GM12891 (cell line): Measurements from ENCODE around the gene ADCY1.
"Not testable (repeated sequence)": the region's sequence is repeated elsewhere in the genome, so short reads cannot be mapped to it uniquely, and the experiment has no call there.

Experiments
- PAX5 ChIP-seq: IDR thresholded peaks from 2 replicates; pipeline ENCODE4 v1.6.1; 2011; ENCODE audit warnings: low read length, moderate library complexity, mild to moderate bottlenecking; ENCODE audit not compliant: insufficient read depth, severe bottlenecking
- POLR2A ChIP-seq: IDR thresholded peaks from 2 replicates; pipeline ENCODE4 v1.6.1; 2011; ENCODE audit warnings: low read depth, low read length, control low read depth
- POLR2AphosphoS5 ChIP-seq: IDR thresholded peaks from 2 replicates; pipeline ENCODE4 v1.6.1; 2011; ENCODE audit warnings: low read depth, low read length, control low read depth
- POU2F2 ChIP-seq: IDR thresholded peaks from 2 replicates; pipeline ENCODE4 v1.6.1; 2011; ENCODE audit warnings: low read depth, mild to moderate bottlenecking, control low read depth, low read length, moderate library complexity
- SPI1 ChIP-seq: IDR thresholded peaks from 2 replicates; pipeline ENCODE4 v1.6.1; 2011; ENCODE audit warnings: low read depth, low read length, control low read depth
- TAF1 ChIP-seq: IDR thresholded peaks from 2 replicates; pipeline ENCODE4 v1.6.1; 2011; ENCODE audit warnings: low read depth, low read length, control low read depth

DNA sequence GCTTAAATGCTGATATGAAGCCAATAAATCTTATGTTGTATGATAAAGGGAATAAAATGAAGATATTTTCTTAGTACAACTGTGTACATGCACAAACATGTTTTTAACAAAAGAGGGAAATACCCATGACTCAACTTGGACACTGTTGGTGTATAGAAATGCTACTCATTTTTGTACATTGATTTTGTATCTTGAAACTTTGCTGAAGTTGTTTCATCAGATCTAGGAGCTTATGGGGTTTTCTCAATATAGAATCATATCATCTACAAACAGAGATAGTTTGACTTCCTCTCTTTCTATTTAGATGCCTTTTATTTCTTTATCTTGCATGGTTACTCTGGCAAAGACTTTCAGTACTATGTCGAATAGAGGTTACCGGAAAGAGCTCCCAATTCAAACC lies 25.3 kb upstream of the ADCY1 start:
- TF ChIP-seq POLR2A, POLR2AphosphoS5, TAF1, SPI1, POU2F2, PAX5: not testable (repeated sequence)
